RWPE2 (cell line): ENCODE measurements around the gene RNF17.

Experiments used
- ATAC-seq: fragments of 200-7000 bp; cut with Tn5 transposase; 3 replicates; pipeline ENCODE4 v1.9.1; 2021; ENCODE audit warnings: low read depth
- DNase-seq: peaks from one replicate; pipeline ENCODE4 v3.0.0-alpha.2; 2020; ENCODE audit warnings: low spot score
- H3K27ac ChIP-seq: fragments of 450-650 bp; 2 replicates; pipeline ENCODE4 v1.5.1; 2017; ENCODE audit warnings: mild to moderate bottlenecking; ENCODE audit not compliant: poor library complexity, severe bottlenecking
- H3K27me3 ChIP-seq: fragments of 250-450 bp; sonication (Bioruptor Pico); 2 replicates; pipeline ENCODE4 v1.5.1; 2021; ENCODE audit warnings: mild to moderate bottlenecking, moderate library complexity; ENCODE audit not compliant: insufficient read depth, poor library complexity, severe bottlenecking
- H3K36me3 ChIP-seq: fragments of 250-450 bp; sonication (Bioruptor Pico); 2 replicates; pipeline ENCODE4 v1.5.1; 2020; ENCODE audit warnings: low read depth, mild to moderate bottlenecking, moderate library complexity
- H3K4me1 ChIP-seq: fragments of 250-450 bp; sonication (Bioruptor Pico); 2 replicates; pipeline ENCODE4 v1.5.1; 2021; ENCODE audit warnings: mild to moderate bottlenecking, moderate library complexity; ENCODE audit not compliant: insufficient read depth, poor library complexity, severe bottlenecking
- H3K4me3 ChIP-seq: fragments of 250-450 bp; sonication (Bioruptor Pico); 2 replicates; pipeline ENCODE4 v1.5.1; 2021; ENCODE audit warnings: mild to moderate bottlenecking, moderate library complexity; ENCODE audit not compliant: severe bottlenecking
- H3K9me3 ChIP-seq: fragments of 250-450 bp; sonication (Bioruptor Pico); 2 replicates; pipeline ENCODE4 v1.5.1; 2021; ENCODE audit warnings: mild to moderate bottlenecking, moderate library complexity; ENCODE audit not compliant: severe bottlenecking
- TF ChIP-seq, protein P1 (sequence below): fragments of 450-650 bp; IDR thresholded peaks from one replicate; pipeline ENCODE4 v1.5.1; 2017; ENCODE audit warnings: mild to moderate bottlenecking, moderate library complexity; ENCODE audit not compliant: poor library complexity, severe bottlenecking

RNF17 gene

DNA sequence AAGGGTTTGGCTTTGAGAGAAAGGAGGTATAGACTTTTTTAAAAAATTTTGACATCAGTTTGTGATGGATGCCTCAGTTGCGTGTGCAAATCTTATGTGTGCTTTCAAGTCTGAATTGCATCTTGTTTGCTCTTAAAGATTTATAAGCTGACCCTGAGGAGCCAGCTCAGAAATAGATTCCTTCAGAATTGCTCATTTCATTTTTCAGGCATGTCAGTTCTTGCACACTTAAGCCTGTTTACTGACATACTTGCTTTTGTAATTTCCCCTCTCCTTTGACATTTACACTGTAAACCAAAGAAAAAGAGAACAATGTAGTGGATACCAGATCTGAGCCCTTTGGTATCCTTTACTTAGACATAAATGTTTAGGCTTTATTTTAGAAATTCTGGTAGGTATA is 87.6 kb downstream of the RNF17 start:
- Histone ChIP-seq H3K4me3 (no peak overlapping the region), H3K36me3 (no peaks in the 10 kb centered on the region), H3K4me1 (peaks cover 23% of the 10 kb centered on the region), H3K27me3 (no peaks in the 10 kb centered on the region), H3K27ac (peak overlapping the region; percentile 84), H3K9me3 (no peaks in the 10 kb centered on the region)
- TF ChIP-seq, protein P1, sequence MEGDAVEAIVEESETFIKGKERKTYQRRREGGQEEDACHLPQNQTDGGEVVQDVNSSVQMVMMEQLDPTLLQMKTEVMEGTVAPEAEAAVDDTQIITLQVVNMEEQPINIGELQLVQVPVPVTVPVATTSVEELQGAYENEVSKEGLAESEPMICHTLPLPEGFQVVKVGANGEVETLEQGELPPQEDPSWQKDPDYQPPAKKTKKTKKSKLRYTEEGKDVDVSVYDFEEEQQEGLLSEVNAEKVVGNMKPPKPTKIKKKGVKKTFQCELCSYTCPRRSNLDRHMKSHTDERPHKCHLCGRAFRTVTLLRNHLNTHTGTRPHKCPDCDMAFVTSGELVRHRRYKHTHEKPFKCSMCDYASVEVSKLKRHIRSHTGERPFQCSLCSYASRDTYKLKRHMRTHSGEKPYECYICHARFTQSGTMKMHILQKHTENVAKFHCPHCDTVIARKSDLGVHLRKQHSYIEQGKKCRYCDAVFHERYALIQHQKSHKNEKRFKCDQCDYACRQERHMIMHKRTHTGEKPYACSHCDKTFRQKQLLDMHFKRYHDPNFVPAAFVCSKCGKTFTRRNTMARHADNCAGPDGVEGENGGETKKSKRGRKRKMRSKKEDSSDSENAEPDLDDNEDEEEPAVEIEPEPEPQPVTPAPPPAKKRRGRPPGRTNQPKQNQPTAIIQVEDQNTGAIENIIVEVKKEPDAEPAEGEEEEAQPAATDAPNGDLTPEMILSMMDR: no peak
- ATAC-seq (peak; percentile 96), DNase-seq (no peak)

DNA sequence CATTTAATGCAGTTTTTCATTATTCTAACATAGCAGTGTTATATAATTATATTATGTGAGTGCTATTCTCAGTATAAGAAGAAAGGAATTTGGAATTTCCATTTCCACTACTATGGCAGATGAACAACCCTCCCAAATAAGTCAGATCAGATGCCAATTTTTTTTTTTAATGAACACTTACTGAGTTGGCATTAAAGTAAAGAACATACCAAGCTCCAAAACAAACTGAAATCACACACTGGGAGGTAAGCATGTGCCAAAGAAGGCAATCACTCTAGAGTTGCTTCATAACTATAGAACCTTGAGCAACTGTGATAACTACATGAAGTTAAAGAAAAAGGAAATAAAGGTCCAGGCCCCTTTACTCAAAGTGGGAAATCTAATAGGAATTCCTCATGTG is 90.3 kb downstream of the RNF17 start:
- H3K27ac ChIP-seq: no peak overlapping the region
- ATAC-seq: no peak
- no peaks in the 10 kb centered on the region for H3K27me3 ChIP-seq
- no peaks in the 10 kb centered on the region for H3K9me3 ChIP-seq
- no peak for DNase-seq
- H3K4me1 ChIP-seq: peaks cover 23% of the 10 kb centered on the region
- TF ChIP-seq, protein P1: no peak
- no peaks in the 10 kb centered on the region for H3K36me3 ChIP-seq
- no peak overlapping the region for H3K4me3 ChIP-seq

DNA sequence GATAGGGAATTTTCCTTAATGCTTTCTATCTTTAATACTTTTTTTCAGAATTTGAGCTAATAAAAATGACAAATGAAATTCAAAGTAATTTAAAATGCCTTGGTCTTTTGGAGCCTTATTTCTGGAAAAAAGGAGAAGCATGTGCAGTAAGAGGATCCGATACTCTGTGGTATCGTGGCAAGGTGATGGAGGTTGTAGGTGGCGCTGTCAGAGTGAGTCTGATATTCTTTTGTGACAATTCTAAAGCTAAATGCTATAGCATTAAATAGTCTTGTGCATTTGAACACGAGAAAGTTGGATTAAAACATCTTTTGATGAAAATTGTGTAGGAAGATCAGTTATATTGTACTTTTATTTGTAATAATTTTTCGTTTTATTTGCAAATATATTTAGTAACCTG is 95.0 kb downstream of the RNF17 start:
- Histone ChIP-seq H3K9me3 (no peaks in the 10 kb centered on the region), H3K27me3 (no peaks in the 10 kb centered on the region), H3K36me3 (no peaks in the 10 kb centered on the region), H3K4me1 (peaks cover 4% of the 10 kb centered on the region), H3K4me3 (no peak overlapping the region), H3K27ac (no peak overlapping the region)
- ATAC-seq (no peak), DNase-seq (no peak)
- TF ChIP-seq, protein P1: no peak

DNA sequence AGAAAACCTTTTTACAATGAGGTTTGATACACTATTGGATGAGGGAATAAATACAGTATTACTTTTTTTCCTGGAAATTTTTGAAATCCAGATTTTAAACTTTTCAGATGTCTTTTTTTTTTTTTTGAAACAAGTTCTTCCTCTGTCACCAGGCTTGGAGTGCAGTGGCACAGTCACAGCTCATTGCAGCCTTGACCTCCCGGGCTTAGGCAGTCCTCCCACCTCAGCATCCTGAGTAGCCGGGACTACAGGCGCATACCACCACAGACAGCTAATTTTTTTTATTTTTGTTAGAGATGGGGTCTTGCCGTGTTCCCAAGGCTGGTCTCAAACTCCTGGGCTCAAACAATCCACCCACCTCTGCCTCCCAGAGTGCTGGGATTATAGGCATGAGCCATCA is 96.8 kb downstream of the RNF17 start:
- peaks cover 12% of the 10 kb centered on the region for H3K4me1 ChIP-seq
- no peak for ATAC-seq

More for the DNA sequence above, 96.8 kb downstream of the RNF17 start:
- no peaks in the 10 kb centered on the region for H3K9me3 ChIP-seq
- H3K27ac ChIP-seq: no peak overlapping the region
- no peak for DNase-seq
- H3K27me3 ChIP-seq: no peaks in the 10 kb centered on the region
- H3K4me3 ChIP-seq: no peak overlapping the region
- no peaks in the 10 kb centered on the region for H3K36me3 ChIP-seq
- TF ChIP-seq, protein P1: no peak
